G401.6 (cell line): ENCODE results near the gene SBK3.
A peak's percentile ranks its signal among the peaks of the same experiment; 100 is the strongest.
"Not testable (repeated sequence)": the region's sequence is repeated elsewhere in the genome, so short reads cannot be mapped to it uniquely, and the experiment has no call there.

Experiments
- FAIRE-seq: peaks from 2 replicates; lab custom pipeline; 2012; peaks lifted over from hg19 to GRCh38; lab: Jason Lieb, UNC

The SBK3 gene

GRCh38 chr19:55576746-55577145 is 31.4 kb upstream of the SBK3 start:
- FAIRE-seq, result no peak

GRCh38 chr19:55573929-55574328 is 28.6 kb upstream of the SBK3 start:
- not testable (repeated sequence) for FAIRE-seq

DNA sequence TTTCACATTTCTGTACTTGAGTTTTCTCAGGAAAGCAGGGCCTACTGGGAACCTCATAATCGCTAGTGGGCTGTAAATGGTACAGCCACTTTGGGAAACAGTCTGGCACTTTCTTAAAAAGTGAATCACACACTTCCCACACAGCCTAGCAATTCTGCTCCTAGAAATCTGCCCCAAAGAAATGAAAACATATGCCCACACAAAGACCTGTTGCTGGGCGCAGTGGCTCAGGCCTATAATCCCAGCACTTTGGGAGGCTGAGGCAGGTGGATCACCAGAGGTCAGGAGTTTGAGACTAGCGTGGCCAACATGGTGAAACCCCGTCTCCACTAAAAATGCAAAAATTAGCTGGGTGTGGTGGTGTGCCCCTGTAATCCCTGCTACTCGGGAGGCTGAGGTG is 24.1 kb upstream of the SBK3 start:
- FAIRE-seq, result not testable (repeated sequence)

- no peak for FAIRE-seq
Measured at GRCh38 chr19:55567708-55568328, 22.5 kb upstream of the SBK3 start.

DNA sequence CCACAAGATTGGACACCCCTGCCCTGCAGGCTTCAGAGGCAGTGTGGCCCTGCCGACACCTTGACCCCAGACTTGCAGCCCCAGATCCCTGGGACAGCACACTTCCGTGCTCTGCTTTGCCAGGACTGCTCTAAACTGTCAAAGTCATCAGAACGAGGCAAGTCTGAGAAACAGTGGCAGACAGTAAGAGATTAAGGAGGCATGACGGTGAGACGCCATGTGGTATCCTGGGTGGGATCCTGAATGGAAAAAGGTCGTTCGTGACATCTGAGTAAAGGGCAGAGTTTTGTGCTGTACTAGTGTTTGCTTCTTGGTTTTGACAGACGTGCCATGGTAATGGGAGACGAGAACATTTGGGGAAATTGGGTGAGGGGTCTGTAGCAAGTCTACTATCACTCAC is 21.5 kb upstream of the SBK3 start:
- no peak for FAIRE-seq

DNA sequence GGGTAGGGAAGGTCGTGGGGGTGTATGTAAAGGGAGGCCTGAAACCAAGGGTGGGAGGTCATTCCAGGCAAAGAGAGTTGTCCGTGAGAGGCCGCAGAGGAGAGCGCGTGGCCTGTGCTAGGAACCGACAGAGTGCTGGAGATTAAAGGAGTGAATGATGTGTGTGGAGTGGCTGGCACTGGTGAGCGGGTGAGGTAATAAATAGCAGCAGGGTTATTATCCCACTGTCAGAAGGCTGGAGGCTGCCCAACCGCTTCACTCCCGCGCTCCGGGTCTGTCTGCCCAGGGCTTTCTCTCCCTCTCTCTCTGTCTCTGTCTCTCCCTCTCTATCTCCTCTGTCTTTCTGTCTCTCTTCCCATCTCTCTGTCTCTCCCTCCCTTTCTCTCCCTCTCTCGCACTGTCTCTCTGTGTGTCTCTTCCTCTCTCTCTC is 17.9 kb upstream of the SBK3 start:
- no peak for FAIRE-seq

- FAIRE-seq, result no peak
Measured at GRCh38 chr19:55559684-55560083, 14.3 kb upstream of the SBK3 start.

DNA sequence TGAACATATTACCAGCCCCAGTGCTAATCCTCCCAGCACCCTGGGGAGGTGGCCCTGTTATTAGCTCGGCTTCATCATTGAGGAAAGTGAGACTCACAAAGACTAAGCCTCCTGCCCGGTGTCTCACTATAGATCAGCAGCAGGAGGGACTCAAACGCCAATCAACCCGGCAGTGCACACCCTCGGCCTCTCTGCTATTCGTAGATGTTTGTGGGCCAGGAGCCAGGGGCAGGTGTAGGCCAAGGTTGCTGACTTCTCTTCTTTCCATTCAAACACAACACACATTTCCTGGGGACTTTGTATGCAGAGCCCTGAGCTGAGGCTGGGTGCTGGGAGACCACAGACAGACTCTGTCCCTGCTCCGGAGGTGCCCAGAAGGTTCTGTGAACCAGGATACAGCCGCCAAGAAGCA is 9.4 kb upstream of the SBK3 start:
- FAIRE-seq, result no peak

DNA sequence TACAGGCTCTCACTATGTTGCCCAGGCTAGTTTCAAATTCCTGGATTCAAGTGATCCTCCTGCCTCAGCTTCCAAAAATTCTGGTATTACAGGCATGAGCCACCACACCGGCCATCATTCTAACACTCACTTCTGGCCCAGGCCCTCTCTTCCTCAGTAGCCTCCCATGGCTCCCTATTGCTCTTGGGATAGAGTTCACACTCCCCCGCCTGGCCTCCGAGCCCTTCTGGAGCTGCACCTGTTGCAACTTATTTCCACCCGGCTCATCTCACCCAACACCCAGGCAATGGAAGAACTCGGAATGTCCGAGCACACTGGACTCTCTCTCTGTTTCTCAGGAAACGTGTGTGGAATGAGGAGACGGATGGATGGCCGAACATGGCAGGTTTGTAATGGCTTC is 9.0 kb upstream of the SBK3 start:
- no peak for FAIRE-seq

GRCh38 chr19:55553217-55554182 is 8.2 kb upstream of the SBK3 start:
- FAIRE-seq, result no peak

DNA sequence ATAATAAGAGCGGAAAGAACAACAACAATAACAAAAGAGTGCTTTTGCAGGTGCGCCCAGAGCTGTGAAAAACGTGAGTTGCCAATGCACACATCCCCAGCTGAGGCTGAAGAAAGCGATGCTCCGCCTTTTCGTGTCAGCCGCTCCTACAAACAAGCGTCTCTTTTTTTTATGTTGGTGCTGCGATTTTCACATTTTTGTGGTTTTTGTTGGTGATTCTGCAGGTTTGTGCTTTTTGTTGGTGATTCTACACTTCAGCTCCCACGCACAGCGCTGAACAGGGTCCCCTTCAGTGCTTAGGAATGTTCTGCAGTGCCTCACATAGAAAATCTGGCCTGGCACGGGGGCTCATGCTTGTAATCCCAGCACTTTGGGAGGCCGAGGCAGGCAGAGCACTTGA is 7.3 kb upstream of the SBK3 start:
- no peak for FAIRE-seq

GRCh38 chr19:55552206-55552605 is 6.9 kb upstream of the SBK3 start:
- FAIRE-seq, result no peak

- no peak for FAIRE-seq
Measured at GRCh38 chr19:55550321-55550650, 4.9 kb upstream of the SBK3 start.

DNA sequence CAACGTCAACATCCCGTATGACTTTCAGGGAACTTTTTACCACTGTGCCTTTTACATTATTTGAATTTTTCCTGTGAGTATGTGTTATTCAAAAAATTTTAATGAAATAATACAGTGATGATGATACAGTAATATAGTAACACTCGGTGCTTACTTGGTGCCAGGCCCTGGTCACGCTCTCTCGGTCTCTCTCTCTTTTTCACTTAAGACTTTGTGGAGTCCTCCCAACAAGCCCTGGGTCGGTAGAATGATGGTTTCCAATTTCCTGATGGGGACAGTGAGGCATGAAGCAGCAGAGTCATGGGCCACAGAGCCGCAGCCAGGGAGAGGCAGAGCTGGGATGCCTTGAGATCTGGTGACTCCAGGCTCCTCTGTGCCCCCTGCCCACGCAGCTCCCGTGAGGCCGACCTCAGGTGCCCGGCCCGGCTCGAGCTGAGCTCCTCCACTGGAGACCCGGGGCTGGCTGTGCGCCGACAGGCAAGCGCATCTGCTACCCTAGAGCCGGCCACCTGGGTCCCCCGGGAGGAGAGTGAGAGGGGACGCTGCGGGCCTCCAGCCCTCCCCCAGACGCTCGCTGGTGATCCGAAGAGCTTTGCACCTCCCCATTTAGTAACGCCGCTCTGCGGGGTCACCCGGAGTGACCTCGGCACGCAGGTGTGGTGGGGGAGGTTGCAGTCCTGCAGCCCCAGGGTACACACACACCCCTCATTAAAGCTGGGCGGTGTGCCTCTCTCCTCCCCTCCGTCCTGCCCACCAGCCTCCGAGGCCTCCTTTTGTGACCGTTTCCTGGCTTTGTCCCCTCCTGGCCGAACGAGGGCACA is 4.4 kb upstream of the SBK3 start:
- FAIRE-seq, result peak; percentile 85

- FAIRE-seq, result no peak
Measured at GRCh38 chr19:55546822-55547614, 1.7 kb upstream of the SBK3 start.

- FAIRE-seq, result no peak
Measured at GRCh38 chr19:55546011-55546410, 668 bp upstream of the SBK3 start.

GRCh38 chr19:55544776-55545439 is 435 bp downstream of the SBK3 start:
- FAIRE-seq, result no peak

DNA sequence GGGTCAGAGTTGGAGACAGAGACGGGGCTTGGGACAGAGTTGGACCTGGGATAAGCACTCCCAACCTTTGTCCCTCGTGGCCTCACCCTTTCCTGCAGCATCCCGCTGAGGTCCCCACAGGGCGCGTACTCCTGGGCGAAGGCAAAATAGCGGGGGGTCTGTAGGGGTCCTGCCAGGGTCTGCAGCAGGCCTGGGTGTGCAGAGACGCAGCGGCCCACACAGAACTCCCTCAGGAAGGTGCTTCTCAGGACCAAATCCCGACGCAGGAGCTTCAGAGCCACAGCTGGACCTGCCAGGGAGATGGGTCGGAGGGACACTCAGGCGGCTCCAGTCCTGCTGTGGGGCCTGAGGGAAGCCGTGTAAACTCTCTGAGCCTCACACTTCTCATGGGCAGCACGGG is 1.3 kb downstream of the SBK3 start:
- no peak for FAIRE-seq

DNA sequence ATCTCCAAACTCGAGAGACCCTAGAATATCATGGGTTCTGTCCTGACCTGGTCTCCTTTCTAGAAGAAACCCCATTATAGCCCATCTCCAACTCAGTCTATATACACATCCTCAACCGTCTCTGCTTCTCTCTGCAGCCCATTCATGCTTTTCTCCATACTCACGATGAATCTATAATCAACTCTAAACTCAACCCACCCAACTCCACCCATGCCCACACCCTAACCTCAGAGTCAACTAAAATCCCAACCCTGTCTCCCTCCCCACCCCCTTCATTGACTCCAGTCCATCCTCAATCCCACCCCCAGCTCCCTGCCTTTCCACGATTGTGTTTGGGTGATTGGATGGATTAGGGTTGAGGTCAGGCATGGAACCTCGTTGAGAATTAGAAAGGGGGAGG is 1.8 kb downstream of the SBK3 start:
- no peak for FAIRE-seq

DNA sequence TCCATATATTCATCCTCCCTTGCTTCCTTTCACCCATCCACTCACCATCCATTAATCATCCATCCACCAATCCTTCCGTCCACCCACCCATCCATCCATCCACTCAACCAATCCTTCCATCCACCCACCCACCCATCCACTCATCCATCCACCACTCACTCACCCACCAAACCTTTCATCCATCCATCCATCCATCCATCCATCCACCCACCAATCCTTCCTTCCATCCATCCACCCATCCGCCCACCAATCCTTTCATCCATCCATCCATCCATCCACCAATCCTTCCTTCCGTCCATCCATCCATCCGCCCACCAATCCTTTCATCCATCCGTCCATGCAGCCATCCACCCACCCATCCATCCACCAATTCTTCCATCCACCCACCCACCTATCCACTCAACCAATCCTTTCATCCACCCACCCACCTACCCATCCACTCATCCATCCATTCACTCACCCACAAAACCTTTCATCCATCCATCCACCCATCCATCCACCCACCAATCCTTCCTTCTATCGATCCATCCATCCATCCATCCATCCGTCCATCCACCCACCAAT is 3.0 kb downstream of the SBK3 start:
- no peak for FAIRE-seq

DNA sequence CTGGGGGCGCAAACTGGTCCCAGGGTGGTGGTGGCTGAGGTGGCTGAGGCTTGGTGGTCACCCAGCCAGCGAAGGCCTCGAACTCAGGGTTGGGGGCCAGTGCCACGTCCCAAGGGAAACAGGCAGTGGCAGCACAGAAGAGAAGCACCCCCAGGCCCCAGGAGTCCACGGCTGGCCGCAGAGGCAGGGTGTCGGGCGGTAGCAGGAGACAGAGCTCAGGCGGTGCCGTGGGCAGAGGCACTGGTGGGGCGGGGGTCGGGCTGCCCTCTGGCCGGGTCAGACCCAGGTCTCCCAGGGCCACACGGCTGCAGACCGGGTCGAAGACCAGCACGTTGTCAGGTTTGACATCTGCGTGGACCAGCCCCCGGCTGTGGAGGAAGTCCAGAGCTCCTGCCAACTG is 4.3 kb downstream of the SBK3 start:
- FAIRE-seq, result no peak
